Vagina (tissue), 2 donors: ENCODE results near the gene BTD. TPM values are rescaled to one million over a fixed set of nuclear protein-coding genes. Genes with fewer than 3 reads are reported as not detected.

Source experiments
- DNase-seq, 2 donors: peaks; one replicate each; pipeline ENCODE4 v3.0.0-alpha.2; 2017; ENCODE audit errors: extremely low spot score in 2 of 2
- H3K27ac ChIP-seq: fragments of 200-600 bp; sonication (generic); one replicate; pipeline ENCODE4 v1.5.1; 2019
- H3K27me3 ChIP-seq: fragments of 200-600 bp; sonication (generic); one replicate; pipeline ENCODE4 v1.5.1; 2019
- H3K36me3 ChIP-seq, 2 donors: fragments of 200-600 bp; sonication (generic); one replicate each; pipeline ENCODE4 v1.5.1; 2017 to 2019
- H3K4me1 ChIP-seq: fragments of 200-600 bp; sonication (generic); one replicate; pipeline ENCODE4 v1.5.1; 2019
- H3K4me3 ChIP-seq, 2 donors: fragments of 200-600 bp; sonication (generic); 1 replicate in 1 of 2; 2 replicates in 1 of 2; pipeline ENCODE4 v1.5.1; 2016 to 2019
- H3K9me3 ChIP-seq: fragments of 200-600 bp; sonication (generic); one replicate; pipeline ENCODE4 v1.5.1; 2019
- CTCF ChIP-seq, 3 experiments: fragments of 450-650 bp in 2 of 3; fragments of 200-600 bp in 1 of 3; sonication (generic) in 1 of 3; IDR thresholded peaks; one replicate each; pipeline ENCODE4 v1.5.1; 2017 to 2019; ENCODE audit warnings: antibody characterized with exemption in 3 of 3, mild to moderate bottlenecking in 2 of 3, moderate library complexity in 2 of 3
- POLR2A ChIP-seq, 2 donors: fragments of 450-650 bp; IDR thresholded peaks; one replicate each; pipeline ENCODE4 v1.6.1; 2017; ENCODE audit warnings: antibody characterized with exemption in 2 of 2, mild to moderate bottlenecking in 2 of 2, moderate library complexity in 2 of 2
- POLR2AphosphoS5 ChIP-seq, 2 donors: sonication (generic); formaldehyde crosslinking; IDR thresholded peaks; one replicate each; pipeline ENCODE4 v1.9.0; 2017; ENCODE audit warnings: antibody characterized with exemption in 2 of 2, mild to moderate bottlenecking in 2 of 2, low read depth in 1 of 2; ENCODE audit not compliant: insufficient read depth in 1 of 2
- intact Hi-C: fragments of 100-400 bp; cut with DNase I; formaldehyde crosslinking; loops from one replicate; pipeline ENCODE4 v1.15.1; 2023
- microRNA-seq: library from miRNA; unstranded; fragments of <30 nt; microRNA quantifications from one replicate; pipeline ENCODE4, GENCODE V29; 2017; ENCODE audit warnings: borderline number of aligned reads, borderline replicate concordance
- small RNA-seq: library from RNA; depleted of rRNA; stranded (forward); fragments of <200 nt; gene quantifications from one replicate; pipeline ENCODE3, GENCODE V24; 2016
- total RNA-seq: library from RNA; depleted of rRNA; stranded (reverse); fragments of >200 nt; gene quantifications from one replicate; pipeline ENCODE4 v1.2.3, GENCODE V29; 2016

BTD gene
- total RNA-seq, 1 donor from 2014 or later: 10.6 TPM

GRCh38 chr3:15690748-15691147 lies 89.2 kb downstream of the BTD start:
- H3K4me1 ChIP-seq: no peaks in the 10 kb centered on the region
- no peak for DNase-seq
- no peak overlapping the region for H3K4me3 ChIP-seq
- H3K27ac ChIP-seq: no peak overlapping the region
- no peaks in the 10 kb centered on the region for H3K27me3 ChIP-seq
- H3K36me3 ChIP-seq: peaks cover 0 to 41% of the 10 kb centered on the region in 2 donors
- intact Hi-C loops: no loop called here
- TF ChIP-seq POLR2A (IDR thresholded peaks at IDR 0.05): no peak
- TF ChIP-seq POLR2AphosphoS5 (IDR thresholded peaks at IDR 0.05; ENCODE audit: insufficient read depth in 1 of 2, low read depth in 1 of 2): no peak
- no peak for TF ChIP-seq CTCF (IDR thresholded peaks at IDR 0.05)
- H3K9me3 ChIP-seq: no peaks in the 10 kb centered on the region

GRCh38 chr3:15693355-15693754 lies 91.8 kb downstream of the BTD start:
- intact Hi-C loops: no loop called here
- Histone ChIP-seq H3K27me3 (no peaks in the 10 kb centered on the region), H3K9me3 (no peaks in the 10 kb centered on the region), H3K4me3 (no peak overlapping the region), H3K4me1 (no peaks in the 10 kb centered on the region), H3K27ac (no peak overlapping the region), H3K36me3 (peaks cover 0 to 21% of the 10 kb centered on the region in 2 donors)
- no peak for TF ChIP-seq POLR2A (IDR thresholded peaks at IDR 0.05)
- TF ChIP-seq CTCF (IDR thresholded peaks at IDR 0.05): no peak
- TF ChIP-seq POLR2AphosphoS5 (IDR thresholded peaks at IDR 0.05; ENCODE audit: insufficient read depth in 1 of 2, low read depth in 1 of 2): no peak
- no peak for DNase-seq

- Histone ChIP-seq H3K4me1 (no peaks in the 10 kb centered on the region), H3K36me3 (peaks cover 0 to 10% of the 10 kb centered on the region in 2 donors), H3K4me3 (no peak overlapping the region), H3K9me3 (no peaks in the 10 kb centered on the region), H3K27me3 (no peaks in the 10 kb centered on the region), H3K27ac (no peak overlapping the region)
- intact Hi-C loops: no loop called here
- no peak for DNase-seq
- no peak for TF ChIP-seq CTCF (IDR thresholded peaks at IDR 0.05)
- TF ChIP-seq POLR2A (IDR thresholded peaks at IDR 0.05): no peak
- TF ChIP-seq POLR2AphosphoS5 (IDR thresholded peaks at IDR 0.05; ENCODE audit: insufficient read depth in 1 of 2, low read depth in 1 of 2): no peak
Measured at GRCh38 chr3:15694628-15695027, 93.1 kb downstream of the BTD start.

Small RNA genes within 50 kb of the gene (microRNA-seq; reads per million reads assigned to microRNA genes)
- not detected for gene MIR3134

Small RNA genes within 50 kb of the gene (small RNA-seq; reads per million reads assigned to genes)
- gene MIR3134: not detected

Other genes with a start within 250 kb of the BTD start
- gene METTL6, start 174.2 kb upstream of the BTD start, total RNA-seq: 13.8 TPM
- 15.7 TPM for gene EAF1, start 174.1 kb upstream of the BTD start, total RNA-seq
- gene COLQ, start 80.0 kb upstream of the BTD start, total RNA-seq: 12.8 TPM
- 8.1 TPM for gene HACL1, start 176 bp upstream of the BTD start, total RNA-seq
- 48.6 TPM for gene ANKRD28, start 196.2 kb downstream of the BTD start, total RNA-seq